WTC11 (cell line): ENCODE measurements around the gene NPFFR2. TPM values are rescaled to one million over a fixed set of nuclear protein-coding genes. Genes with fewer than 3 reads are reported as not detected.

Source experiments
- ATAC-seq: fragments of 200-7000 bp; cut with Tn5 transposase; 2 replicates; pipeline ENCODE4 v1.10.0; 2021; ENCODE audit warnings: mild to moderate bottlenecking, moderate library complexity
- CTCF ChIA-PET: fragments of 300-600 bp; sonication (Branson Sonifier 250); formaldehyde crosslinking; loops from one replicate; lab custom pipeline; 2021; ENCODE audit warnings: antibody characterized with exemption; lab: Charles Lee
- POLR2A ChIA-PET: fragments of 350-600 bp; sonication (Branson Sonifier 250); formaldehyde crosslinking; loops from one replicate; lab custom pipeline; 2021; ENCODE audit warnings: antibody characterized with exemption; lab: Charles Lee
- DNase-seq: peaks from one replicate; pipeline ENCODE4 v3.0.0; 2021; ENCODE audit warnings: low spot score
- H3K27ac Mint-ChIP-seq: 2 replicates; pipeline ENCODE4 v1.8.0; 2021; ENCODE audit warnings: mixed read lengths
- H3K27me3 Mint-ChIP-seq: 2 replicates; pipeline ENCODE4 v1.8.0; 2021; ENCODE audit warnings: low read depth, mild to moderate bottlenecking, moderate library complexity, mixed read lengths
- H3K36me3 Mint-ChIP-seq: 2 replicates; pipeline ENCODE4 v1.8.0; 2021; ENCODE audit warnings: mixed read lengths
- H3K4me1 Mint-ChIP-seq: 2 replicates; pipeline ENCODE4 v1.8.0; 2022; ENCODE audit warnings: mixed read lengths
- H3K4me3 Mint-ChIP-seq: 2 replicates; pipeline ENCODE4 v1.8.0; 2021; ENCODE audit warnings: mild to moderate bottlenecking, moderate library complexity, mixed read lengths
- H3K9me3 Mint-ChIP-seq: 2 replicates; pipeline ENCODE4 v1.8.0; 2021; ENCODE audit warnings: mixed read lengths
- ATF1 ChIP-seq: sonication (generic); formaldehyde crosslinking; IDR thresholded peaks from 2 replicates; pipeline ENCODE4 v1.8.1; 2023; ENCODE audit warnings: mild to moderate bottlenecking, moderate library complexity, missing genetic modification reagents
- CREB1 ChIP-seq: sonication (generic); formaldehyde crosslinking; IDR thresholded peaks from 2 replicates; pipeline ENCODE4 v1.8.0; 2023; ENCODE audit warnings: mild to moderate bottlenecking, missing genetic modification reagents
- ELF4 ChIP-seq: sonication (generic); formaldehyde crosslinking; IDR thresholded peaks from 2 replicates; pipeline ENCODE4 v1.8.1; 2022; ENCODE audit warnings: low read depth, mild to moderate bottlenecking, moderate library complexity, missing genetic modification reagents
- EMX1 ChIP-seq: fragments of 250-450 bp; sonication (Bioruptor Pico); IDR thresholded peaks from 2 replicates; pipeline ENCODE4 v1.8.0; 2021; ENCODE audit warnings: mild to moderate bottlenecking
- ETV6 ChIP-seq: sonication (generic); formaldehyde crosslinking; IDR thresholded peaks from 2 replicates; pipeline ENCODE4 v1.8.1; 2022; ENCODE audit warnings: mild to moderate bottlenecking, missing genetic modification reagents
- FOXJ3 ChIP-seq: sonication (generic); formaldehyde crosslinking; IDR thresholded peaks from 2 replicates; pipeline ENCODE4 v1.9.0; 2021; ENCODE audit warnings: missing genetic modification reagents, mild to moderate bottlenecking, borderline replicate concordance
- FOXK1 ChIP-seq: sonication (generic); formaldehyde crosslinking; IDR thresholded peaks from 2 replicates; pipeline ENCODE4 v1.8.0; 2022; ENCODE audit warnings: mild to moderate bottlenecking, moderate library complexity, missing genetic modification reagents
- JUN ChIP-seq: sonication (generic); formaldehyde crosslinking; IDR thresholded peaks from 2 replicates; pipeline ENCODE4 v1.8.0; 2023; ENCODE audit warnings: mild to moderate bottlenecking, missing genetic modification reagents
- MYBL2 ChIP-seq: sonication (generic); formaldehyde crosslinking; IDR thresholded peaks from 2 replicates; pipeline ENCODE4 v1.8.1; 2023; ENCODE audit warnings: mild to moderate bottlenecking, moderate library complexity, missing genetic modification reagents
- TCF7 ChIP-seq: sonication (generic); formaldehyde crosslinking; IDR thresholded peaks from 2 replicates; pipeline ENCODE4 v1.8.0; 2022; ENCODE audit warnings: mild to moderate bottlenecking, low read depth, missing genetic modification reagents, moderate library complexity
- TEAD1 ChIP-seq: sonication (generic); formaldehyde crosslinking; IDR thresholded peaks from 2 replicates; pipeline ENCODE4 v1.8.0; 2022; ENCODE audit warnings: mild to moderate bottlenecking, missing genetic modification reagents
- ZNF138 ChIP-seq: sonication (generic); formaldehyde crosslinking; conservative IDR thresholded peaks from 2 replicates; pipeline ENCODE4 v1.8.1; 2022; ENCODE audit warnings: mild to moderate bottlenecking, moderate library complexity, missing genetic modification reagents
- ZNF263 ChIP-seq: sonication (generic); formaldehyde crosslinking; IDR thresholded peaks from 2 replicates; pipeline ENCODE4 v1.8.1; 2022; ENCODE audit warnings: low read depth, mild to moderate bottlenecking, moderate library complexity, missing genetic modification reagents
- total RNA-seq: library from RNA; stranded (reverse); gene quantifications from 3 replicates; pipeline ENCODE4 v1.2.3, GENCODE V29; 2021
- TF ChIP-seq, protein P1 (sequence below): fragments of 250-450 bp; sonication (Bioruptor Pico); IDR thresholded peaks from 2 replicates; pipeline ENCODE4 v1.8.0; 2021; ENCODE audit warnings: mild to moderate bottlenecking
- TF ChIP-seq, protein P2 (sequence below): fragments of 250-450 bp; sonication (Bioruptor Pico); conservative IDR thresholded peaks from 2 replicates; pipeline ENCODE4 v1.9.0; 2021; ENCODE audit warnings: mild to moderate bottlenecking
- TF ChIP-seq, protein P3 (sequence below): sonication (generic); formaldehyde crosslinking; IDR thresholded peaks from 2 replicates; pipeline ENCODE4 v1.8.0; 2023; ENCODE audit warnings: missing genetic modification reagents, mild to moderate bottlenecking, borderline replicate concordance
- TF ChIP-seq, protein P4 (sequence below): sonication (generic); formaldehyde crosslinking; IDR thresholded peaks from 2 replicates; pipeline ENCODE4 v1.8.1; 2023; ENCODE audit warnings: mild to moderate bottlenecking, missing genetic modification reagents, moderate library complexity
- TF ChIP-seq, protein P5 (sequence below): fragments of 250-450 bp; sonication (Bioruptor Pico); IDR thresholded peaks from 2 replicates; pipeline ENCODE4 v1.9.0; 2021; ENCODE audit warnings: mild to moderate bottlenecking
- TF ChIP-seq, protein P6 (sequence below): fragments of 200-600 bp; IDR thresholded peaks from 2 replicates; pipeline ENCODE4 v1.8.0; 2022; ENCODE audit warnings: antibody characterized with exemption

NPFFR2 gene
- total RNA-seq, 1 experiment from 2014 or later: 3.0 TPM

DNA sequence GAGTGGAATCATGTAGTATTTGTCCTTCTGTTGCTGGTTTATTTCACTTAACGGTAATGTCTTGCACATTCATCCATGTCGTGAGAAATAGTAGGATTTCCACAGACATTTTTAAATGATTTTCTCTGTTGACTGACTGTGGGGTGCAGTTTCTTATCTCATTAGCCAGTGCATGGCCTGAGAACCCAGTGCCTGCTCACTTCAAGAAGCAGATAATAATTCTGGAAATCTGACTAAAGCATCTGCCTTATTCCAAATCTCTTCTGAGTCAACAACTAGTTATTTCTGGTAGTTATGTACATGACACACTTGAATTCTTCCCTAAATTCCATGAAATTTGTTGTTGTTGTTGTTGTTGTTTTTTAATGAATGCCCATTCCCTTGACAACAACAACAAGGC lies 77.6 kb downstream of the NPFFR2 start:
- Mint-ChIP-seq H3K4me3 (no peak overlapping the region), H3K4me1 (no peaks in the 10 kb centered on the region), H3K9me3 (no peaks in the 10 kb centered on the region), H3K27ac (no peak overlapping the region), H3K36me3 (no peaks in the 10 kb centered on the region), H3K27me3 (no peaks in the 10 kb centered on the region)
- DNase-seq (no peak), ATAC-seq (no peak)
- POLR2A ChIA-PET: no interaction called here
- TF ChIP-seq ETV6 (CRISPR knock-in tag) (no peak), FOXJ3 (CRISPR knock-in tag) (no peak), TCF7 (no peak), JUN (CRISPR knock-in tag) (no peak), FOXK1 (CRISPR knock-in tag) (no peak), ATF1 (CRISPR knock-in tag) (no peak)
- TF ChIP-seq, protein P1, sequence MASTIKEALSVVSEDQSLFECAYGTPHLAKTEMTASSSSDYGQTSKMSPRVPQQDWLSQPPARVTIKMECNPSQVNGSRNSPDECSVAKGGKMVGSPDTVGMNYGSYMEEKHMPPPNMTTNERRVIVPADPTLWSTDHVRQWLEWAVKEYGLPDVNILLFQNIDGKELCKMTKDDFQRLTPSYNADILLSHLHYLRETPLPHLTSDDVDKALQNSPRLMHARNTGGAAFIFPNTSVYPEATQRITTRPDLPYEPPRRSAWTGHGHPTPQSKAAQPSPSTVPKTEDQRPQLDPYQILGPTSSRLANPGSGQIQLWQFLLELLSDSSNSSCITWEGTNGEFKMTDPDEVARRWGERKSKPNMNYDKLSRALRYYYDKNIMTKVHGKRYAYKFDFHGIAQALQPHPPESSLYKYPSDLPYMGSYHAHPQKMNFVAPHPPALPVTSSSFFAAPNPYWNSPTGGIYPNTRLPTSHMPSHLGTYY: no peak
- CTCF ChIA-PET: no interaction called here

- Mint-ChIP-seq H3K36me3 (no peaks in the 10 kb centered on the region), H3K4me1 (no peaks in the 10 kb centered on the region), H3K27me3 (no peaks in the 10 kb centered on the region), H3K9me3 (no peaks in the 10 kb centered on the region), H3K4me3 (no peak overlapping the region), H3K27ac (no peak overlapping the region)
- CTCF ChIA-PET: no interaction called here
- POLR2A ChIA-PET: no interaction called here
- no peak for TF ChIP-seq ELF4 (CRISPR knock-in tag)
- TF ChIP-seq, protein P2, sequence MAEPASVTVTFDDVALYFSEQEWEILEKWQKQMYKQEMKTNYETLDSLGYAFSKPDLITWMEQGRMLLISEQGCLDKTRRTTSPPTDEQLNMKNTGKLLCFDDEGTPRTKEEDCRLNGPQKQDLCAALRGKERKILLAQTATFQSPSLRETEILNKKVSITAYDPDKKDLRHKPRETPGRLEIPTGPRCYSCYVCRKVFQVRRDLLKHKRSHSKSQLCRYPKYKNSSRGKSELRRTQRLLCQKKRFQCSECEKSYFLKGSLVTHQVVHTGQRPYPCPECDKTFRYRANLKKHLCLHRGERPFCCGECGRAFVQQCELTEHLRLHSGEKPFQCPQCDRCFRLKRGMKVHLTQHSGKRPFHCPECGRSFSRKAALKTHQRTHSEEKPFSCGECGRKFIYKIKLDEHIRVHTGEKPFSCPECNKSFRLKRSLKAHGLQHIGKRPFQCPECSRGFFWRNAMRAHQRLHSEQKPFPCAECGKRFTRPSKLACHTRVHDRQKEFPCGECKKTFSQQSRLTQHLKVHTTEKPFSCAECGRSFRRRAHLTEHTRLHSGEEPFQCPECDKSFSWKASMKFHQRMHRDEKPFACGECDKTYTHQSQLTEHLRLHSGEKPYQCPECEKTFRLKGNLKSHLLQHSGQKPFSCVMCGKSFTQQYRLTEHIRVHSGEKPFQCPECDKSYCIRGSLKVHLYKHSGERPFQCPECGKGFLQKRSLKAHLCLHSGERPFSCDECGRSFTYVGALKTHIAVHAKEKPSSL (CRISPR knock-in tag): no peak
- no peak for TF ChIP-seq TEAD1
- TF ChIP-seq ETV6 (CRISPR knock-in tag): no peak
- no peak for TF ChIP-seq EMX1 (CRISPR knock-in tag)
- TF ChIP-seq ZNF138: no peak
- TF ChIP-seq, protein P3, sequence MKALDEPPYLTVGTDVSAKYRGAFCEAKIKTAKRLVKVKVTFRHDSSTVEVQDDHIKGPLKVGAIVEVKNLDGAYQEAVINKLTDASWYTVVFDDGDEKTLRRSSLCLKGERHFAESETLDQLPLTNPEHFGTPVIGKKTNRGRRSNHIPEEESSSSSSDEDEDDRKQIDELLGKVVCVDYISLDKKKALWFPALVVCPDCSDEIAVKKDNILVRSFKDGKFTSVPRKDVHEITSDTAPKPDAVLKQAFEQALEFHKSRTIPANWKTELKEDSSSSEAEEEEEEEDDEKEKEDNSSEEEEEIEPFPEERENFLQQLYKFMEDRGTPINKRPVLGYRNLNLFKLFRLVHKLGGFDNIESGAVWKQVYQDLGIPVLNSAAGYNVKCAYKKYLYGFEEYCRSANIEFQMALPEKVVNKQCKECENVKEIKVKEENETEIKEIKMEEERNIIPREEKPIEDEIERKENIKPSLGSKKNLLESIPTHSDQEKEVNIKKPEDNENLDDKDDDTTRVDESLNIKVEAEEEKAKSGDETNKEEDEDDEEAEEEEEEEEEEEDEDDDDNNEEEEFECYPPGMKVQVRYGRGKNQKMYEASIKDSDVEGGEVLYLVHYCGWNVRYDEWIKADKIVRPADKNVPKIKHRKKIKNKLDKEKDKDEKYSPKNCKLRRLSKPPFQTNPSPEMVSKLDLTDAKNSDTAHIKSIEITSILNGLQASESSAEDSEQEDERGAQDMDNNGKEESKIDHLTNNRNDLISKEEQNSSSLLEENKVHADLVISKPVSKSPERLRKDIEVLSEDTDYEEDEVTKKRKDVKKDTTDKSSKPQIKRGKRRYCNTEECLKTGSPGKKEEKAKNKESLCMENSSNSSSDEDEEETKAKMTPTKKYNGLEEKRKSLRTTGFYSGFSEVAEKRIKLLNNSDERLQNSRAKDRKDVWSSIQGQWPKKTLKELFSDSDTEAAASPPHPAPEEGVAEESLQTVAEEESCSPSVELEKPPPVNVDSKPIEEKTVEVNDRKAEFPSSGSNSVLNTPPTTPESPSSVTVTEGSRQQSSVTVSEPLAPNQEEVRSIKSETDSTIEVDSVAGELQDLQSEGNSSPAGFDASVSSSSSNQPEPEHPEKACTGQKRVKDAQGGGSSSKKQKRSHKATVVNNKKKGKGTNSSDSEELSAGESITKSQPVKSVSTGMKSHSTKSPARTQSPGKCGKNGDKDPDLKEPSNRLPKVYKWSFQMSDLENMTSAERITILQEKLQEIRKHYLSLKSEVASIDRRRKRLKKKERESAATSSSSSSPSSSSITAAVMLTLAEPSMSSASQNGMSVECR: no peak
- TF ChIP-seq, protein P4, sequence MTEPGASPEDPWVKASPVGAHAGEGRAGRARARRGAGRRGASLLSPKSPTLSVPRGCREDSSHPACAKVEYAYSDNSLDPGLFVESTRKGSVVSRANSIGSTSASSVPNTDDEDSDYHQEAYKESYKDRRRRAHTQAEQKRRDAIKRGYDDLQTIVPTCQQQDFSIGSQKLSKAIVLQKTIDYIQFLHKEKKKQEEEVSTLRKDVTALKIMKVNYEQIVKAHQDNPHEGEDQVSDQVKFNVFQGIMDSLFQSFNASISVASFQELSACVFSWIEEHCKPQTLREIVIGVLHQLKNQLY (CRISPR knock-in tag): no peak
- TF ChIP-seq MYBL2 (CRISPR knock-in tag): no peak
- TF ChIP-seq ZNF263 (CRISPR knock-in tag): no peak
- TF ChIP-seq CREB1 (CRISPR knock-in tag): no peak
- TF ChIP-seq, protein P5, sequence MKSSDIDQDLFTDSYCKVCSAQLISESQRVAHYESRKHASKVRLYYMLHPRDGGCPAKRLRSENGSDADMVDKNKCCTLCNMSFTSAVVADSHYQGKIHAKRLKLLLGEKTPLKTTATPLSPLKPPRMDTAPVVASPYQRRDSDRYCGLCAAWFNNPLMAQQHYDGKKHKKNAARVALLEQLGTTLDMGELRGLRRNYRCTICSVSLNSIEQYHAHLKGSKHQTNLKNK: no peak
- TF ChIP-seq, protein P6, sequence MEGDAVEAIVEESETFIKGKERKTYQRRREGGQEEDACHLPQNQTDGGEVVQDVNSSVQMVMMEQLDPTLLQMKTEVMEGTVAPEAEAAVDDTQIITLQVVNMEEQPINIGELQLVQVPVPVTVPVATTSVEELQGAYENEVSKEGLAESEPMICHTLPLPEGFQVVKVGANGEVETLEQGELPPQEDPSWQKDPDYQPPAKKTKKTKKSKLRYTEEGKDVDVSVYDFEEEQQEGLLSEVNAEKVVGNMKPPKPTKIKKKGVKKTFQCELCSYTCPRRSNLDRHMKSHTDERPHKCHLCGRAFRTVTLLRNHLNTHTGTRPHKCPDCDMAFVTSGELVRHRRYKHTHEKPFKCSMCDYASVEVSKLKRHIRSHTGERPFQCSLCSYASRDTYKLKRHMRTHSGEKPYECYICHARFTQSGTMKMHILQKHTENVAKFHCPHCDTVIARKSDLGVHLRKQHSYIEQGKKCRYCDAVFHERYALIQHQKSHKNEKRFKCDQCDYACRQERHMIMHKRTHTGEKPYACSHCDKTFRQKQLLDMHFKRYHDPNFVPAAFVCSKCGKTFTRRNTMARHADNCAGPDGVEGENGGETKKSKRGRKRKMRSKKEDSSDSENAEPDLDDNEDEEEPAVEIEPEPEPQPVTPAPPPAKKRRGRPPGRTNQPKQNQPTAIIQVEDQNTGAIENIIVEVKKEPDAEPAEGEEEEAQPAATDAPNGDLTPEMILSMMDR: no peak
- no peak for DNase-seq
- no peak for ATAC-seq
Observed at GRCh38 chr4:72109959-72110497, 78.2 kb downstream of the NPFFR2 start.
